K562 (cell line): ENCODE measurements around the gene CTRB2. TPM values are rescaled to one million over a fixed set of nuclear protein-coding genes. Genes with fewer than 3 reads are reported as not detected.

Experiments used
- ATAC-seq: fragments of 200-7000 bp; cut with Tn5 transposase; 3 replicates; pipeline ENCODE4 v1.9.1; 2020; ENCODE audit warnings: moderate library complexity
- BruUV-seq: library from RNA; stranded (reverse); fragments of 400-500 nt; replicated peaks from 2 replicates; lab custom pipeline; 2021; lab: Mats Ljungman, UMichigan
- CTCF ChIA-PET: fragments of 300-600 bp; formaldehyde crosslinking; extraction: SDS; loops from one replicate; lab custom pipeline; 2021; ENCODE audit warnings: low intra/inter-chr PET ratio; lab: Yijun Ruan, JAX
- POLR2A ChIA-PET: fragments of 300-600, 350-650 bp; sonication (Branson Sonifier 250); formaldehyde crosslinking; extraction: SDS; loops from one replicate; lab custom pipeline; 2021; ENCODE audit warnings: antibody characterized with exemption, inconsistent platforms; lab: Yijun Ruan, JAX
- DNase-seq, 4 experiments: peaks; one replicate each; pipeline versions ENCODE4 v3.0.0 to v3.0.0-alpha.2; 2011 to 2018; ENCODE audit warnings: low spot score in 3 of 4, mixed read lengths in 3 of 4; ENCODE audit errors: extremely low read depth in 1 of 4
- FAIRE-seq: peaks from 2 replicates; lab custom pipeline; 2011; peaks lifted over from hg19 to GRCh38; lab: Jason Lieb, UNC
- H2AFZ ChIP-seq: 2 replicates; pipeline ENCODE4 v1.6.0; 2011; ENCODE audit warnings: low read depth, low read length, control low read depth, inconsistent platforms
- H3K27ac ChIP-seq: fragments of 200-600 bp; 3 replicates; pipeline ENCODE4 v1.8.0; 2011; ENCODE audit warnings: low read depth, mild to moderate bottlenecking, control low read depth, inconsistent platforms, low read length, moderate library complexity, mixed read lengths; ENCODE audit errors: extremely low read depth
- H3K27me3 ChIP-seq, 2 experiments: fragments of 300-600 bp in 1 of 2; 2 replicates in 1 of 2; 3 replicates in 1 of 2; pipeline versions ENCODE4 v1.6.0 to v1.8.0; 2011; ENCODE audit warnings: inconsistent platforms in 2 of 2, low read length in 2 of 2, mild to moderate bottlenecking in 1 of 2, mixed read lengths in 1 of 2, moderate library complexity in 1 of 2; ENCODE audit not compliant: control insufficient read depth in 2 of 2, insufficient read depth in 2 of 2
- H3K36me3 ChIP-seq: fragments of 300-600 bp; 3 replicates; pipeline ENCODE4 v1.8.0; 2011; ENCODE audit warnings: mild to moderate bottlenecking, low read length, inconsistent platforms; ENCODE audit not compliant: control insufficient read depth, insufficient read depth
- H3K4me1 ChIP-seq, 2 experiments: fragments of 200-600 bp in 1 of 2; replicated peaks in 1 of 2; 2 replicates in 1 of 2; 3 replicates in 1 of 2; pipeline versions ENCODE4 v1.5.1 to v1.8.0; 2011; ENCODE audit warnings: inconsistent platforms in 2 of 2, low read length in 2 of 2, mild to moderate bottlenecking in 1 of 2, mixed read lengths in 1 of 2, moderate library complexity in 1 of 2; ENCODE audit not compliant: control insufficient read depth in 2 of 2, insufficient read depth in 2 of 2
- H3K4me2 ChIP-seq: 2 replicates; pipeline ENCODE4 v1.6.1; 2011; ENCODE audit warnings: low read length, control low read depth, inconsistent platforms, mixed read lengths; ENCODE audit not compliant: insufficient read depth
- H3K4me3 ChIP-seq: fragments of 200-600 bp; sonication (generic), shearing (Covaris generic); 2 replicates; pipeline ENCODE4 v1.5.1; 2016; ENCODE audit warnings: control low read depth, inconsistent platforms
- H3K79me2 ChIP-seq: fragments of 200-600 bp; 3 replicates; pipeline ENCODE4 v1.8.0; 2011; ENCODE audit warnings: low read length, inconsistent platforms; ENCODE audit not compliant: control insufficient read depth, insufficient read depth
- H3K9ac ChIP-seq, 2 experiments: 2 replicates each; pipeline versions ENCODE4 v1.6.0 to v1.6.1; 2011; ENCODE audit warnings: low read depth in 2 of 2, low read length in 2 of 2, control low read depth in 1 of 2, inconsistent platforms in 1 of 2, mild to moderate bottlenecking in 1 of 2, mixed read lengths in 1 of 2; ENCODE audit not compliant: insufficient read depth in 1 of 2
- H3K9me1 ChIP-seq: one replicate; pipeline ENCODE4 v1.6.0; 2011; ENCODE audit warnings: inconsistent platforms, mild to moderate bottlenecking, low read length, moderate library complexity; ENCODE audit not compliant: control insufficient read depth, insufficient read depth
- H3K9me3 ChIP-seq: replicated peaks from 2 replicates; pipeline ENCODE4 v1.5.1; 2011; ENCODE audit warnings: low read depth, low read length, inconsistent platforms; ENCODE audit not compliant: control insufficient read depth, insufficient read depth
- H4K20me1 ChIP-seq: replicated peaks from 2 replicates; pipeline ENCODE4 v1.6.1; 2011; ENCODE audit warnings: low read length, inconsistent platforms, mixed read lengths; ENCODE audit not compliant: control insufficient read depth, insufficient read depth
- HSF4 ChIP-seq: fragments of 250-450 bp; sonication (Bioruptor Pico); IDR thresholded peaks from 2 replicates; pipeline ENCODE4 v2.1.2; 2022; ENCODE audit warnings: mild to moderate bottlenecking, moderate library complexity, borderline replicate concordance
- SP1 ChIP-seq: sonication (generic); formaldehyde crosslinking; IDR thresholded peaks from 2 replicates; pipeline ENCODE4 v1.8.1; 2022; ENCODE audit warnings: mild to moderate bottlenecking, missing genetic modification reagents
- USF1 ChIP-seq: sonication (generic); formaldehyde crosslinking; IDR thresholded peaks from 2 replicates; pipeline ENCODE4 v1.9.0; 2022; ENCODE audit warnings: mild to moderate bottlenecking, missing genetic modification reagents
- ZNF79 ChIP-seq: fragments of 250-450 bp; sonication (Bioruptor Pico); IDR thresholded peaks from 2 replicates; pipeline ENCODE4 v1.4.0; 2020; ENCODE audit warnings: low read depth, mild to moderate bottlenecking, moderate library complexity
- WGBS: fragments of 100-300 bp; shearing (Covaris generic); methylation state at CpG from one replicate; pipeline ENCODE4 v1.1.6; 2016; ENCODE audit warnings: low coverage, mixed read lengths; ENCODE audit not compliant: insufficient coverage; ENCODE audit errors: missing lambda C conversion rate; 5-methylcytosine and 5-hydroxymethylcytosine counted together
- in situ Hi-C: fragments of 300-500 bp; cut with MboI; formaldehyde crosslinking; loops from 4 replicates; pipeline ENCODE4 v1.15.0; 2018; ENCODE audit warnings: inconsistent platforms, mixed read lengths
- intact Hi-C: fragments of 100-400 bp; cut with micrococcal nuclease; formaldehyde crosslinking; loops from 2 replicates; pipeline ENCODE4 v1.14.2; 2022
- polyA plus RNA-seq, 8 experiments: library from polyadenylated mRNA; depleted of rRNA in 4 of 8; stranded (reverse) in 5 of 8; unstranded in 3 of 8; fragments of >200 nt; fragmentation: Nextera tagmentation in 2 of 8; fragmentation: Illumina TruSeq in 1 of 8; extraction: Ambion mirVana in 2 of 8; extraction: Trizol in 1 of 8; gene quantifications; 2 replicates each; pipeline versions ENCODE4 v1.2.1 to v1.2.3, GENCODE V29; 2011 to 2014; ENCODE audit warnings: inconsistent platforms in 1 of 8, missing spikeins in 1 of 8
- total RNA-seq, 7 experiments: library from RNA; depleted of rRNA in 6 of 7; stranded (reverse); fragments of >200 nt in 6 of 7; fragmentation: Illumina TruSeq in 2 of 7; extraction: Trizol in 2 of 7; gene quantifications; 2 replicates each; pipeline versions ENCODE4 v1.2.1 to v1.2.3, GENCODE V29; 2011 to 2021; ENCODE audit warnings: low replicate concordance in 1 of 7
- TF ChIP-seq, protein P1 (sequence below): fragments of 250-450 bp; sonication (Bioruptor Pico); IDR thresholded peaks from 2 replicates; pipeline ENCODE4 v1.4.0; 2020
- TF ChIP-seq, protein P2 (sequence below), 2 experiments: fragments of 450-650 bp; formaldehyde crosslinking in 1 of 2; IDR thresholded peaks; 2 replicates each; pipeline versions ENCODE4 v1.4.0 to v1.6.1; 2014 to 2020; ENCODE audit warnings: mild to moderate bottlenecking in 2 of 2, borderline replicate concordance in 1 of 2, low read depth in 1 of 2

Gene CTRB2
- total and polyA plus RNA-seq, 9 of the 15 experiments (the other 6 are each of a cell fraction or from before 2014, with no cell fraction given) = 5.1 TPM; not detected in 8

DNA sequence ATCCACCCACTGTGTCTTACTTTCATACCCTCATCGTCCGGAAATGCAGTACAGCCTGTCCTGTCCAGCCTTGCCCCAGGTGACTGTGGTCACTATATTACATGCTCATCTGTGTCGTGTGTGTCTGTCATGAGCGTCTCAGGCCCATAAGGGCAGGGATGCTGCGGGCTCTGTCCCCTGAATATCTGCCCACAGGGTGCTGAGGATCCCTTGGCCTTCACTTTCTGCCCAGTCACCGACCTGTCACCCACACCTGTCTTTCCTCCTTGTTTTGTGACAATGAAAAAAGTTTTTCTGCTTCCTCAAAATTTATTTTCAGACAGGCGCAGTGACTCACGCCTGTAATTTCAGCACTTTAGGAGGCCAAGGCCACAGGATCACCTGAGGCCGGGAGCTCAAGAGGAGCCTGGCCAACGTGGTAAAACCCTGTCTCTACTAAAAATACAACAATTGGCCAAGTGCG lies 10.5 kb upstream of the CTRB2 start:
- no peak for FAIRE-seq
- Histone ChIP-seq H2AFZ (no peak overlapping the region), H3K36me3 (no peaks in the 10 kb centered on the region), H4K20me1 (no peaks in the 10 kb centered on the region), H3K27ac (no peak overlapping the region), H3K9me1 (no peaks in the 10 kb centered on the region), H3K79me2 (no peaks in the 10 kb centered on the region), H3K9me3 (no peaks in the 10 kb centered on the region), H3K4me1 (peaks cover 0 to 10% of the 10 kb centered on the region in 2 experiments; a peak in 2 of 5 replicates), H3K27me3 (peaks cover 13 to 18% of the 10 kb centered on the region in 2 experiments; a peak in 3 of 5 replicates), H3K9ac (no peak overlapping the region), H3K4me3 (no peak overlapping the region), H3K4me2 (no peak overlapping the region)
- CTCF ChIA-PET = no interaction called here
- in situ Hi-C loops = loop anchor here (25.0 kb wide), 1 partner anchor 1970 kb away; the partner anchor contains the start of genes MON1B and SYCE1L
- intact Hi-C loops = no loop called here
- 35% methylated on average over 11 of the region's 11 CpGs for WGBS
- ATAC-seq = no peak
- no peak for DNase-seq
- BruUV-seq = no TSS peak
- POLR2A ChIA-PET = interaction anchor here (0.7 to 1.1 kb wide), 2 partner anchors 172 to 367 kb away, joined by 3 read pairs; no protein-coding TSS in a partner anchor
- TF ChIP-seq ZNF79 (CRISPR knock-in tag) (no peak), HSF4 (CRISPR knock-in tag) (no peak), SP1 (no peak), USF1 (CRISPR knock-in tag) (no peak)
- TF ChIP-seq, protein P1, sequence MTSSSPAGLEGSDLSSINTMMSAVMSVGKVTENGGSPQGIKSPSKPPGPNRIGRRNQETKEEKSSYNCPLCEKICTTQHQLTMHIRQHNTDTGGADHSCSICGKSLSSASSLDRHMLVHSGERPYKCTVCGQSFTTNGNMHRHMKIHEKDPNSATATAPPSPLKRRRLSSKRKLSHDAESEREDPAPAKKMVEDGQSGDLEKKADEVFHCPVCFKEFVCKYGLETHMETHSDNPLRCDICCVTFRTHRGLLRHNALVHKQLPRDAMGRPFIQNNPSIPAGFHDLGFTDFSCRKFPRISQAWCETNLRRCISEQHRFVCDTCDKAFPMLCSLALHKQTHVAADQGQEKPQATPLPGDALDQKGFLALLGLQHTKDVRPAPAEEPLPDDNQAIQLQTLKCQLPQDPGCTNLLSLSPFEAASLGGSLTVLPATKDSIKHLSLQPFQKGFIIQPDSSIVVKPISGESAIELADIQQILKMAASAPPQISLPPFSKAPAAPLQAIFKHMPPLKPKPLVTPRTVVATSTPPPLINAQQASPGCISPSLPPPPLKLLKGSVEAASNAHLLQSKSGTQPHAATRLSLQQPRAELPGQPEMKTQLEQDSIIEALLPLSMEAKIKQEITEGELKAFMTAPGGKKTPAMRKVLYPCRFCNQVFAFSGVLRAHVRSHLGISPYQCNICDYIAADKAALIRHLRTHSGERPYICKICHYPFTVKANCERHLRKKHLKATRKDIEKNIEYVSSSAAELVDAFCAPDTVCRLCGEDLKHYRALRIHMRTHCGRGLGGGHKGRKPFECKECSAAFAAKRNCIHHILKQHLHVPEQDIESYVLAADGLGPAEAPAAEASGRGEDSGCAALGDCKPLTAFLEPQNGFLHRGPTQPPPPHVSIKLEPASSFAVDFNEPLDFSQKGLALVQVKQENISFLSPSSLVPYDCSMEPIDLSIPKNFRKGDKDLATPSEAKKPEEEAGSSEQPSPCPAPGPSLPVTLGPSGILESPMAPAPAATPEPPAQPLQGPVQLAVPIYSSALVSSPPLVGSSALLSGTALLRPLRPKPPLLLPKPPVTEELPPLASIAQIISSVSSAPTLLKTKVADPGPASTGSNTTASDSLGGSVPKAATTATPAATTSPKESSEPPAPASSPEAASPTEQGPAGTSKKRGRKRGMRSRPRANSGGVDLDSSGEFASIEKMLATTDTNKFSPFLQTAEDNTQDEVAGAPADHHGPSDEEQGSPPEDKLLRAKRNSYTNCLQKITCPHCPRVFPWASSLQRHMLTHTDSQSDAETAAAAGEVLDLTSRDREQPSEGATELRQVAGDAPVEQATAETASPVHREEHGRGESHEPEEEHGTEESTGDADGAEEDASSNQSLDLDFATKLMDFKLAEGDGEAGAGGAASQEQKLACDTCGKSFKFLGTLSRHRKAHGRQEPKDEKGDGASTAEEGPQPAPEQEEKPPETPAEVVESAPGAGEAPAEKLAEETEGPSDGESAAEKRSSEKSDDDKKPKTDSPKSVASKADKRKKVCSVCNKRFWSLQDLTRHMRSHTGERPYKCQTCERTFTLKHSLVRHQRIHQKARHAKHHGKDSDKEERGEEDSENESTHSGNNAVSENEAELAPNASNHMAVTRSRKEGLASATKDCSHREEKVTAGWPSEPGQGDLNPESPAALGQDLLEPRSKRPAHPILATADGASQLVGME = no peak
- TF ChIP-seq, protein P2, sequence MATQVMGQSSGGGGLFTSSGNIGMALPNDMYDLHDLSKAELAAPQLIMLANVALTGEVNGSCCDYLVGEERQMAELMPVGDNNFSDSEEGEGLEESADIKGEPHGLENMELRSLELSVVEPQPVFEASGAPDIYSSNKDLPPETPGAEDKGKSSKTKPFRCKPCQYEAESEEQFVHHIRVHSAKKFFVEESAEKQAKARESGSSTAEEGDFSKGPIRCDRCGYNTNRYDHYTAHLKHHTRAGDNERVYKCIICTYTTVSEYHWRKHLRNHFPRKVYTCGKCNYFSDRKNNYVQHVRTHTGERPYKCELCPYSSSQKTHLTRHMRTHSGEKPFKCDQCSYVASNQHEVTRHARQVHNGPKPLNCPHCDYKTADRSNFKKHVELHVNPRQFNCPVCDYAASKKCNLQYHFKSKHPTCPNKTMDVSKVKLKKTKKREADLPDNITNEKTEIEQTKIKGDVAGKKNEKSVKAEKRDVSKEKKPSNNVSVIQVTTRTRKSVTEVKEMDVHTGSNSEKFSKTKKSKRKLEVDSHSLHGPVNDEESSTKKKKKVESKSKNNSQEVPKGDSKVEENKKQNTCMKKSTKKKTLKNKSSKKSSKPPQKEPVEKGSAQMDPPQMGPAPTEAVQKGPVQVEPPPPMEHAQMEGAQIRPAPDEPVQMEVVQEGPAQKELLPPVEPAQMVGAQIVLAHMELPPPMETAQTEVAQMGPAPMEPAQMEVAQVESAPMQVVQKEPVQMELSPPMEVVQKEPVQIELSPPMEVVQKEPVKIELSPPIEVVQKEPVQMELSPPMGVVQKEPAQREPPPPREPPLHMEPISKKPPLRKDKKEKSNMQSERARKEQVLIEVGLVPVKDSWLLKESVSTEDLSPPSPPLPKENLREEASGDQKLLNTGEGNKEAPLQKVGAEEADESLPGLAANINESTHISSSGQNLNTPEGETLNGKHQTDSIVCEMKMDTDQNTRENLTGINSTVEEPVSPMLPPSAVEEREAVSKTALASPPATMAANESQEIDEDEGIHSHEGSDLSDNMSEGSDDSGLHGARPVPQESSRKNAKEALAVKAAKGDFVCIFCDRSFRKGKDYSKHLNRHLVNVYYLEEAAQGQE (IDR thresholded peaks at IDR 0.05; ENCODE audit: borderline replicate concordance) = no peak
- TF ChIP-seq, protein P2 (CRISPR knock-in tag; IDR thresholded peaks at IDR 0.05; ENCODE audit: low read depth) = no peak
